22Rv1 (cell line): ENCODE results near the gene PSMD7.

ENCODE experiments used
- ZFX ChIP-seq: fragments of 450-650 bp; IDR thresholded peaks from 2 replicates; pipeline ENCODE4 v1.6.1; 2017; ENCODE audit warnings: antibody characterized with exemption, borderline replicate concordance
- TF ChIP-seq, protein P1 (sequence below): fragments of 450-650 bp; IDR thresholded peaks from 2 replicates; pipeline ENCODE4 v1.5.1; 2017; ENCODE audit warnings: mild to moderate bottlenecking

DNA sequence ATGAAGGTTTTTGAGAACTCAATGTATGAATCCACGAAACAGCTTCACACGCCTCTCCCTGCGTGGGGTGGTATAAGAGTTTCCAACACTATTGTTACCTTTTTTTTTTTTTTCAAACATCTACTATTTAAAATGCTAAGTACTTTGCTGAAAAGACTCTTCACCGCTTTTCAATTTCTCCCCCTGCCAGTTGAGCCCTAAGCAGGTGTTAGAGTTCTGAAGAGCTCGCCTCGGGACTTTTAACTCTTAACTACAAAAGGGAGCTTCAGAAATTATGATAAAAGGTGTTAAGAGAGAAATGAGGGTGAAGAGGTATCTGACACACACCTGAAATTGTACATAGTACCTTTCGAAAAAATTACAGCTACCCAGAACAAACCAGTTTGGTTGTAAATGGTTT, 20.9 kb upstream of the PSMD7 start:
- TF ChIP-seq, protein P1, sequence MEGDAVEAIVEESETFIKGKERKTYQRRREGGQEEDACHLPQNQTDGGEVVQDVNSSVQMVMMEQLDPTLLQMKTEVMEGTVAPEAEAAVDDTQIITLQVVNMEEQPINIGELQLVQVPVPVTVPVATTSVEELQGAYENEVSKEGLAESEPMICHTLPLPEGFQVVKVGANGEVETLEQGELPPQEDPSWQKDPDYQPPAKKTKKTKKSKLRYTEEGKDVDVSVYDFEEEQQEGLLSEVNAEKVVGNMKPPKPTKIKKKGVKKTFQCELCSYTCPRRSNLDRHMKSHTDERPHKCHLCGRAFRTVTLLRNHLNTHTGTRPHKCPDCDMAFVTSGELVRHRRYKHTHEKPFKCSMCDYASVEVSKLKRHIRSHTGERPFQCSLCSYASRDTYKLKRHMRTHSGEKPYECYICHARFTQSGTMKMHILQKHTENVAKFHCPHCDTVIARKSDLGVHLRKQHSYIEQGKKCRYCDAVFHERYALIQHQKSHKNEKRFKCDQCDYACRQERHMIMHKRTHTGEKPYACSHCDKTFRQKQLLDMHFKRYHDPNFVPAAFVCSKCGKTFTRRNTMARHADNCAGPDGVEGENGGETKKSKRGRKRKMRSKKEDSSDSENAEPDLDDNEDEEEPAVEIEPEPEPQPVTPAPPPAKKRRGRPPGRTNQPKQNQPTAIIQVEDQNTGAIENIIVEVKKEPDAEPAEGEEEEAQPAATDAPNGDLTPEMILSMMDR, result no peak
- no peak for TF ChIP-seq ZFX
